Measurements from ENCODE around the gene AMBRA1.

DNA sequence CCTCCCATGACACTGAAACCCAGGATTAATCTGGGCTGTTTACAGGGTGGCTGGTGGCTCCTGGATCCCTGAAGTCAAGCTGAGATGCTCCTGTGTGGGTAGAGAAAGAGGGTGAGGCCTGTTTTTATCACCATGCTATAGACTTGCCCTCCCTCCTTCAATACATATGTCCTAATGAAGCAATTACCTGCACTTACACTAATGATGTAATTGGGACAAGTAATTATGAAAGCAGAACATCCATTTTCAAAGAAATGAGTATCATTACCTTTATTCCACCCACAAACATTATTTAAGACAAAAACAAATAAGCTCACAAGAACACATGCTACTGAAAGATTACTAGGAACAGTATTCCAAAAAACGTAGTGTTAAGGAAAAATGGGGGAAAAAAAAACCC lies 138.0 kb downstream of the AMBRA1 start:
- no peak for TF ChIP-seq POLR2A (IDR thresholded peaks at IDR 0.05; ENCODE audit: low read depth)
- TF ChIP-seq, protein P1, sequence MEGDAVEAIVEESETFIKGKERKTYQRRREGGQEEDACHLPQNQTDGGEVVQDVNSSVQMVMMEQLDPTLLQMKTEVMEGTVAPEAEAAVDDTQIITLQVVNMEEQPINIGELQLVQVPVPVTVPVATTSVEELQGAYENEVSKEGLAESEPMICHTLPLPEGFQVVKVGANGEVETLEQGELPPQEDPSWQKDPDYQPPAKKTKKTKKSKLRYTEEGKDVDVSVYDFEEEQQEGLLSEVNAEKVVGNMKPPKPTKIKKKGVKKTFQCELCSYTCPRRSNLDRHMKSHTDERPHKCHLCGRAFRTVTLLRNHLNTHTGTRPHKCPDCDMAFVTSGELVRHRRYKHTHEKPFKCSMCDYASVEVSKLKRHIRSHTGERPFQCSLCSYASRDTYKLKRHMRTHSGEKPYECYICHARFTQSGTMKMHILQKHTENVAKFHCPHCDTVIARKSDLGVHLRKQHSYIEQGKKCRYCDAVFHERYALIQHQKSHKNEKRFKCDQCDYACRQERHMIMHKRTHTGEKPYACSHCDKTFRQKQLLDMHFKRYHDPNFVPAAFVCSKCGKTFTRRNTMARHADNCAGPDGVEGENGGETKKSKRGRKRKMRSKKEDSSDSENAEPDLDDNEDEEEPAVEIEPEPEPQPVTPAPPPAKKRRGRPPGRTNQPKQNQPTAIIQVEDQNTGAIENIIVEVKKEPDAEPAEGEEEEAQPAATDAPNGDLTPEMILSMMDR (IDR thresholded peaks at IDR 0.05) = no peak
